SIG-M5 treated with dmso at 0.1 percent for 504 hours (cell line): ENCODE results near the gene PCDHA12.
"Not testable (repeated sequence)": the region's sequence is repeated elsewhere in the genome, so short reads cannot be mapped to it uniquely, and the experiment has no call there.

ENCODE experiments used
- DNase-seq: peaks from one replicate; lab custom pipeline; 2025; ENCODE audit not compliant: unreplicated experiment; lab: John Stamatoyannopoulos, UW

The PCDHA12 gene, protein sequence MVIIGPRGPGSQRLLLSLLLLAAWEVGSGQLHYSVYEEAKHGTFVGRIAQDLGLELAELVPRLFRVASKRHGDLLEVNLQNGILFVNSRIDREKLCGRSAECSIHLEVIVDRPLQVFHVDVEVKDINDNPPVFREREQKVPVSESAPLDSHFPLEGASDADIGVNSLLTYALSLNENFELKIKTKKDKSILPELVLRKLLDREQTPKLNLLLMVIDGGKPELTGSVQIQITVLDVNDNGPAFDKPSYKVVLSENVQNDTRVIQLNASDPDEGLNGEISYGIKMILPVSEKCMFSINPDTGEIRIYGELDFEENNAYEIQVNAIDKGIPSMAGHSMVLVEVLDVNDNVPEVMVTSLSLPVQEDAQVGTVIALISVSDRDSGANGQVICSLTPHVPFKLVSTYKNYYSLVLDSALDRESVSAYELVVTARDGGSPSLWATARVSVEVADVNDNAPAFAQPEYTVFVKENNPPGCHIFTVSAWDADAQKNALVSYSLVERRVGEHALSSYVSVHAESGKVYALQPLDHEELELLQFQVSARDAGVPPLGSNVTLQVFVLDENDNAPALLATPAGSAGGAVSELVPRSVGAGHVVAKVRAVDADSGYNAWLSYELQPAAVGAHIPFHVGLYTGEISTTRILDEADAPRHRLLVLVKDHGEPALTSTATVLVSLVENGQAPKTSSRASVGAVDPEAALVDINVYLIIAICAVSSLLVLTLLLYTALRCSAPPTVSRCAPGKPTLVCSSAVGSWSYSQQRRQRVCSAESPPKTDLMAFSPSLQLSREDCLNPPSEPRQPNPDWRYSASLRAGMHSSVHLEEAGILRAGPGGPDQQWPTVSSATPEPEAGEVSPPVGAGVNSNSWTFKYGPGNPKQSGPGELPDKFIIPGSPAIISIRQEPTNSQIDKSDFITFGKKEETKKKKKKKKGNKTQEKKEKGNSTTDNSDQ

DNA sequence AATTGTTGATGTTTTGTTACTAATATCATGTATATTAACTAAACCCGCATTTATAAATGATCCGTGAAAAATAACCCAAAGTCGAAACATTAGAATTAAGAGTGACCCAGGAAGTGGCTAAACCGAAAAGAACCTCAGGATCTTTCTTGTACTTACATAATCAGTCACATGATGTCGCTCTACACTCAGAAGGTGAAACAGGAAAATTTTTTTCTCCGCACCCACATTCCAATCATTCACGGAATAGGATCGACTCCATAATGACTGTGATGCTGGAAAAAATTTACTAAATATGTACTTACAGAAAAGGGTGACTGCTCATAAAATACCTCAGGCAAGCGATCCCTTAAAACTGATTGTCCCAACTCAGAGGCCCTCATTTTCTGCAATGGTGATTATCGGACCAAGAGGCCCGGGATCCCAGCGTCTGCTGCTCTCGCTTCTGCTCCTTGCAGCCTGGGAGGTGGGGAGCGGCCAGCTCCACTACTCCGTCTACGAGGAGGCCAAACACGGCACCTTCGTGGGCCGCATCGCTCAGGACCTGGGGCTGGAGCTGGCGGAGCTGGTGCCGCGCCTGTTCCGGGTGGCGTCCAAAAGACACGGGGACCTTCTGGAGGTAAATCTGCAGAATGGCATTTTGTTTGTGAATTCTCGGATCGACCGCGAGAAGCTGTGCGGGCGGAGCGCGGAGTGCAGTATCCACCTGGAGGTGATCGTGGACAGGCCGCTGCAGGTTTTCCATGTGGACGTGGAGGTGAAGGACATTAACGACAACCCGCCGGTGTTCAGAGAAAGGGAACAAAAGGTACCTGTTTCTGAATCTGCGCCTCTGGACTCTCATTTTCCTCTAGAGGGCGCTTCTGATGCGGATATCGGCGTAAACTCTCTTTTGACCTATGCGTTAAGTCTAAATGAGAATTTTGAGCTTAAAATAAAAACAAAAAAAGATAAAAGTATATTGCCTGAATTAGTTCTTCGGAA, at the start of gene PCDHA12:
PCDHA12 (plus strand) TSS at position 224 of the 981 bp plus-strand sequence; CDS start at position 389, 165 bp downstream.
- DNase-seq: no peak

DNA sequence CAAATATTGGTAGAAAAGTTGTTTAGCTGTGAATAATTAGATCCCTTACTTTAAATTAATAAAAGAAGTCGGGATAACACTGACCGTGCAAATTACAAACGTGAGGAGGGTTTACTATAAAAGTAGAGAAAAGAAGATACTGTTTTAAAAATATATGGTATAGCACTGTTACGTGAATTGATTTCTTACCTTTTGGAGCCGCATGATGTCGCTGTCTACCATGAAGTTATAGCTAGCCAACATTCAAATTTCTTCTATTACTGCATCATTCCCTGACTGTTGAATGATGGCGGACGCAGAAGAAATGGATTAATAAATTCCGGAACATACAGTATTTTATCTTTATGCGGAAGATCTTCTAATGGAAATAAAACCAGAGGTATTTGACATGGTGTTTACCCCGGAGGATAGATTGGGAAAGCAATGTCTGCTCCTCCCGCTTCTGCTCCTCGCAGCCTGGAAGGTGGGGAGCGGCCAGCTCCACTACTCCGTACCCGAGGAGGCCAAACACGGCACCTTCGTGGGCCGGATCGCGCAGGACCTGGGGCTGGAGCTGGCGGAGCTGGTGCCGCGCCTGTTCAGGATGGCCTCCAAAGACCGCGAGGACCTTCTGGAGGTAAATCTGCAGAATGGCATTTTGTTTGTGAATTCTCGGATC, 47.3 kb upstream of the PCDHA12 start, which contains the start of gene PCDHA6:
PCDHA6 (plus strand) TSS at position 257 of the 658 bp plus-strand sequence; CDS start at position 389, 132 bp downstream.
- no peak for DNase-seq

DNA sequence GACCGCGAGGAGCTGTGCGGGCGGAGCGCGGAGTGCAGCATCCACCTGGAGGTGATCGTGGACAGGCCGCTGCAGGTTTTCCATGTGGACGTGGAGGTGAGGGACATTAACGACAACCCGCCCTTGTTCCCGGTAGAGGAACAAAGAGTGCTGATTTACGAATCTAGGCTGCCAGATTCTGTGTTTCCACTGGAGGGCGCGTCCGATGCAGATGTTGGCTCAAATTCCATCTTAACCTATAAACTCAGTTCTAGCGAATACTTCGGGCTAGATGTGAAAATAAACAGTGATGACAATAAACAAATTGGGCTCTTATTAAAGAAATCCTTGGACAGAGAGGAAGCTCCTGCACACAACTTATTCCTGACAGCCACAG, 46.8 kb upstream of the PCDHA12 start:
- DNase-seq: no peak

DNA sequence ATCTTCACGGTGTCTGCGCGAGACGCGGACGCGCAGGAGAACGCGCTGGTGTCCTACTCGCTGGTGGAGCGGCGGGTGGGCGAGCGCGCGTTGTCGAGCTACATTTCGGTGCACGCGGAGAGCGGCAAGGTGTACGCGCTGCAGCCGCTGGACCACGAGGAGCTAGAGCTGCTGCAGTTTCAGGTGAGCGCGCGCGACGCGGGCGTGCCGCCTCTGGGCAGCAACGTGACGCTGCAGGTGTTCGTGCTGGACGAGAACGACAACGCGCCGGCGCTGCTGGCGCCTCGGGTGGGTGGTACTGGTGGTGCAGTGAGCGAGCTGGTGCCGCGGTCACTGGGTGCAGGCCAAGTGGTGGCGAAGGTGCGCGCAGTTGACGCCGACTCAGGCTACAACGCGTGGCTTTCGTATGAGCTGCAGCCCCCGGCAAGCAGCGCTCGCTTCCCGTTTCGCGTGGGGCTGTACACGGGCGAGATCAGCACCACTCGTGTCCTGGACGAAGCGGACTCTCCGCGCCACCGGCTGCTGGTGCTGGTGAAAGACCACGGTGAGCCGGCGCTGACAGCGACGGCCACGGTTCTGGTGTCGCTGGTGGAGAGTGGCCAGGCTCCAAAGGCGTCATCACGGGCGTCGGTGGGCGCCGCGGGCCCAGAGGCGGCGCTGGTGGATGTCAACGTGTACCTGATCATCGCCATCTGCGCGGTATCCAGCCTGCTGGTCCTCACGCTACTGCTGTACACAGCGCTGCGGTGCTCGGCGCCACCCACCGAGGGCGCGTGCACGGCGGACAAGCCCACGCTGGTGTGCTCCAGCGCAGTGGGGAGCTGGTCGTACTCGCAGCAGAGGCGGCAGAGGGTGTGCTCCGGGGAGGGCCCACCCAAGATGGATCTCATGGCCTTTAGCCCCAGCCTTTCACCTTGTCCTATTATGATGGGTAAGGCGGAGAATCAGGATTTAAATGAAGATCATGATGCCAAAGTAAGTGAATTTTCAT, 45.3 kb upstream of the PCDHA12 start:
- not testable (repeated sequence) for DNase-seq

DNA sequence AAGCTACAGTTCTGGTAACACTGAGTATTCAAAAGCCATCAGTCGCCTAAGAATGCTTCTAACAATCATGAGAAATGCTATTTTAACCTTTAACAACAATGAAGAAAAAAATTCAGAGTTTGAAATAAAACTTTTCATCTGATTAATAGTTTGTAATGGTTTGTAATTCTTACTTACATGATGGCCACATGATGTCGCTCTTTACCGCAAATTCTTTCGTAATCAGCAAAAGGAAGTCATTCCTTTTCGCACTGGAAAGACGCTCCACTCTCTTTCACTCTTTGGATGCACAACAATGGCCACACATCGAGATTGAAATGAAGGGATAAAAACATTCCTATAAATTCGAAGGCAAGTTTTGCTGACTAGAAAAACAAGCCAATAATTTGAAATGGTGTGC, 41.1 kb upstream of the PCDHA12 start, which contains the start of gene PCDHA7:
PCDHA7 (plus strand) TSS at position 277 of the 400 bp plus-strand sequence; CDS start at position 392, 115 bp downstream.
- no peak for DNase-seq

DNA sequence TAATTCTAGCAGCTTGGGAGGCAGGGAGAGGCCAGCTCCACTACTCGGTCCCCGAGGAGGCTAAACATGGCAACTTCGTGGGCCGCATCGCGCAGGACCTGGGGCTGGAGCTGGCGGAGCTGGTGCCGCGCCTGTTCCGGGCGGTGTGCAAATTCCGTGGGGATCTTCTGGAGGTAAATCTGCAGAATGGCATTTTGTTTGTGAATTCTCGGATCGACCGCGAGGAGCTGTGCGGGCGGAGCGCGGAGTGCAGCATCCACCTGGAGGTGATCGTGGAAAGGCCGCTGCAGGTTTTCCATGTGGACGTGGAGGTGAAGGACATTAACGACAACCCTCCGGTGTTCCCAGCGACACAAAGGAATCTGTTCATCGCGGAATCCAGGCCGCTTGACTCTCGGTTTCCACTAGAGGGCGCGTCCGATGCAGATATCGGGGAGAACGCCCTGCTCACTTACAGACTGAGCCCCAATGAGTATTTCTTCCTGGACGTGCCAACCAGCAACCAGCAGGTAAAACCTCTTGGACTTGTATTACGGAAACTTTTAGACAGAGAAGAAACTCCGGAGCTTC, 40.6 kb upstream of the PCDHA12 start:
- DNase-seq: not testable (repeated sequence)

DNA sequence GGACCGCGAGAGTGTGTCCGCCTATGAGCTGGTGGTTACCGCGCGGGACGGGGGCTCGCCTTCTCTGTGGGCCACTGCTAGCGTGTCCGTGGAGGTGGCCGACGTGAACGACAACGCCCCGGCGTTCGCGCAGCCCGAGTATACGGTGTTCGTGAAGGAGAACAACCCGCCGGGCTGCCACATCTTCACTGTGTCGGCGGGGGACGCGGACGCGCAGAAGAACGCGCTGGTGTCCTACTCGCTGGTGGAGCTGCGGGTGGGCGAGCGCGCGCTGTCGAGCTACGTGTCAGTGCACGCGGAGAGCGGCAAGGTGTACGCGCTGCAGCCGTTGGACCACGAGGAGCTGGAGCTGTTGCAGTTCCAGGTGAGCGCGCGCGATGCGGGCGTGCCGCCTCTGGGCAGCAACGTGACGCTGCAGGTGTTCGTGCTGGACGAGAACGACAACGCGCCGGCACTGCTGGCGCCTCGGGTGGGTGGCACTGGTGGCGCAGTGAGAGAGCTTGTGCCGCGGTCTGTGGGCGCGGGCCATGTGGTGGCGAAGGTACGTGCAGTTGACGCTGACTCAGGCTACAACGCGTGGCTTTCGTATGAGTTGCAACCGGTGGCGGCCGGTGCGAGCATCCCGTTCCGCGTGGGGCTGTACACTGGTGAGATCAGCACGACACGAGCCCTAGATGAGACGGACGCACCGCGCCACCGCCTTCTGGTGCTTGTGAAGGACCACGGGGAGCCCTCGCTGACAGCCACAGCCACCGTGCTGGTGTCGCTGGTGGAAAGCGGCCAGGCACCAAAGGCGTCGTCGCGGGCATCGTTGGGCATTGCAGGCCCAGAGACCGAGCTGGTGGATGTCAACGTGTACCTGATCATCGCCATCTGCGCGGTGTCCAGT, 39.2 kb upstream of the PCDHA12 start:
- no peak for DNase-seq

DNA sequence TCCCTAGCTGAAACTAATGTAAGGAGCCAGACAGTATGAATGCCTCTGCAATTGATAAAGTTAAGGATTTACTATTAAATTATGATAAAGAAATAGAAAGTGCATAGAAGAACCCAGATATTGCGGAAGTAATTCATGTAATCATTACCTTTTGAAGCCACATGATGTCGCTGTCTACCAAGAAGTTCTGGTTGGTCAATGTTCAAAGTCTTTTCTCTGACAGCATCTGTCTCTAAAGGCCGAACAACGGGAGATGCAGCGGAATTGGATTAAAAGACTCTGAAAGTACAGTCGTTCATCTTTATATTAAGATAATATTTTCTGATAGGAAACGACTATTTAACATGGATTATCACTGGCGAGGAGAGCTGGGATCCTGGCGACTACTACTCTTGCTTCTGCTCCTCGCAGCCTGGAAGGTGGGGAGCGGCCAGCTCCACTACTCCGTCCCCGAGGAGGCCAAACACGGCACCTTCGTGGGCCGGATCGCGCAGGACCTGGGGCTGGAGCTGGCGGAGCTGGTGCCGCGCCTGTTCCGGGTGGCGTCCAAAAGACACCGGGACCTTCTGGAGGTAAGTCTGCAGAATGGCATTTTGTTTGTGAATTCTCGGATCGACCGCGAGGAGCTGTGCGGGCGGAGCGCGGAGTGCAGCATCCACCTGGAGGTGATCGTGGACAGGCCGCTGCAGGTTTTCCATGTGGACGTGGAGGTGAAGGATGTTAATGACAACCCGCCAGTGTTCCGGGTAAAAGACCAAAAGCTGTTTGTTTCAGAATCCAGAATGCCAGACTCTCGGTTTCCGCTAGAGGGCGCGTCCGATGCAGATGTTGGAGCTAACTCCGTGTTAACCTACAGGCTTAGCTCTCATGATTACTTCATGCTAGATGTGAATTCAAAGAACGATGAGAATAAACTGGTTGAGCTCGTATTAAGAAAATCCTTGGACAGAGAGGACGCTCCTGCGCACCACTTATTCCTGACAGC, 33.8 kb upstream of the PCDHA12 start, which contains the start of gene PCDHA8:
PCDHA8 (plus strand) TSS at position 210 of the 985 bp plus-strand sequence; CDS start at position 345, 135 bp downstream.
- DNase-seq: peak; percentile 44

DNA sequence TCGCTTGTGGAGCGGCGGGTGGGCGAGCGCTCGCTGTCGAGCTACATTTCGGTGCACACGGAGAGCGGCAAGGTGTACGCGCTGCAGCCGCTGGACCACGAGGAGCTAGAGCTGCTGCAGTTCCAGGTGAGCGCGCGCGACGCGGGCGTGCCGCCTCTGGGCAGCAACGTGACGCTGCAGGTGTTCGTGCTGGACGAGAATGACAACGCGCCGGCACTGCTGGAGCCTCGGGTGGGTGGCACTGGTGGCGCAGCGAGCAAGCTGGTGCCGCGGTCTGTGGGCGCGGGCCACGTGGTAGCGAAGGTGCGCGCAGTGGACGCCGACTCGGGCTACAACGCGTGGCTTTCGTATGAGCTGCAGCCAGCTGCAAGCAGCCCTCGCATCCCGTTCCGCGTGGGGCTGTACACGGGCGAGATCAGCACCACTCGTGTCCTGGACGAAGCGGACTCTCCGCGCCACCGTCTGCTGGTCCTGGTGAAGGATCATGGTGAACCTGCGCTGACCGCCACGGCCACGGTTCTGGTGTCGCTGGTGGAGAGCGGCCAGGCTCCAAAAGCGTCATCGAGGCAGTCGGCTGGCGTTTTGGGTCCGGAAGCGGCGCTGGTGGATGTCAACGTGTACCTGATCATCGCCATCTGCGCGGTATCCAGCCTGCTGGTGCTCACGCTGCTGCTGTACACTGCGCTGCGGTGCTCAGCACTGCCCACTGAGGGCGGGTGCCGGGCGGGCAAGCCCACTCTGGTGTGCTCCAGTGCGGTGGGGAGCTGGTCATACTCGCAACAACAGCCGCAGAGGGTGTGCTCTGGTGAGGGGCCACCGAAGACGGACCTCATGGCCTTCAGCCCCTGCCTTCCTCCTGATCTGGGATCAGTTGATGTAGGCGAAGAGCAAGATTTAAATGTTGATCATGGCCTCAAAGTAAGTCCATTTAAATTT, 32.0 kb upstream of the PCDHA12 start:
- DNase-seq: no peak

DNA sequence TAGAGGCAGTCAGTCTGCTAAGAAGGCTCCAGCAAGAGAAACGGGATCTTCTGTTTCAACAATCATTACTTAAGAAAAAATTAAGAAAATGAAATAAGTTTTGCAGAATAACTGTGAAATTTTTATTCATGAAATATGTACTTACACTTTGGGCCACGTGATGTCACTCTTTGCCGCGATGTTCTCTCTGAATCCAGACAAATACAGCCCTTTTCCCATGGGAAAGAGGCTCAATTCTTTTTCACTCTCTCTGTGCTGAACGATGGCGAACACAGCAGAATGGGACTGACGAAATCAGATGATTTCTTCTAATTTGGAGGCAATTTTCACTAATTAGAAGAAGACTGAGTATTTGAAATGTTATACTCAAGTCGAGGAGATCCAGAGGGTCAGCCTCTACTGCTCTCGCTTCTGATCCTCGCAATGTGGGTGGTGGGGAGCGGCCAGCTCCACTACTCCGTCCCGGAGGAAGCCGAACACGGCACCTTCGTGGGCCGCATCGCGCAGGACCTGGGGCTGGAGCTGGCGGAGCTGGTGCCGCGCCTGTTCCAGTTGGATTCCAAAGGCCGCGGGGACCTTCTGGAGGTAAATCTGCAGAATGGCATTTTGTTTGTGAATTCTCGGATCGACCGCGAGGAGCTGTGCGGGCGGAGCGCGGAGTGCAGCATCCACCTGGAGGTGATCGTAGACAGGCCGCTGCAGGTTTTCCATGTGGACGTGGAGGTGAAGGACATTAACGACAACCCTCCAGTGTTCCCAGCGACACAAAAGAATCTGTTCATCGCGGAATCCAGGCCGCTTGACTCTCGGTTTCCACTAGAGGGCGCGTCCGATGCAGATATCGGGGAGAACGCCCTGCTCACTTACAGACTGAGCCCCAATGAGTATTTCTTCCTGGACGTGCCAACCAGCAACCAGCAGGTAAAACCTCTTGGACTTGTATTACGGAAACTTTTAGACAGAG, 26.7 kb upstream of the PCDHA12 start, which contains the start of gene PCDHA9:
PCDHA9 (plus strand) TSS at position 244 of the 964 bp plus-strand sequence; CDS start at position 358, 114 bp downstream.
- DNase-seq: not testable (repeated sequence)

DNA sequence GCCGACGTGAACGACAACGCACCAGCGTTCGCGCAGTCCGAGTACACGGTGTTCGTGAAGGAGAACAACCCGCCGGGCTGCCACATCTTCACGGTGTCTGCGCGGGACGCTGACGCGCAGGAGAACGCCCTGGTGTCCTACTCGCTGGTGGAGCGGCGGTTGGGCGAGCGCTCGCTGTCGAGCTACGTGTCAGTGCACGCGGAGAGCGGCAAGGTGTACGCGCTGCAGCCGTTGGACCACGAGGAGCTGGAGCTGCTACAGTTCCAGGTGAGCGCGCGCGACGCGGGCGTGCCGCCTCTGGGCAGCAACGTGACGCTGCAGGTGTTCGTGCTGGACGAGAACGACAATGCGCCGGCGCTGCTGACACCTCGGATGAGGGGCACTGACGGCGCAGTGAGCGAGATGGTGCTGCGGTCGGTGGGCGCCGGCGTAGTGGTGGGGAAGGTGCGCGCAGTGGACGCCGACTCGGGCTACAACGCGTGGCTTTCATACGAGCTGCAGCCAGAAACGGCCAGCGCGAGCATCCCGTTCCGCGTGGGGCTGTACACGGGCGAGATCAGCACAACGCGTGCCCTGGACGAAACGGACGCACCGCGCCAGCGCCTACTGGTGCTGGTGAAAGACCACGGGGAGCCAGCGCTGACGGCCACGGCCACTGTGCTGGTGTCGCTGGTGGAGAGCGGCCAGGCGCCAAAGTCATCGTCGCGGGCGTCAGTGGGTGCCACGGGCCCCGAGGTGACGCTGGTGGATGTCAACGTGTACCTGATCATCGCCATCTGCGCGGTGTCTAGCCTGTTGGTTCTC, 25.1 kb upstream of the PCDHA12 start:
- not testable (repeated sequence) for DNase-seq

DNA sequence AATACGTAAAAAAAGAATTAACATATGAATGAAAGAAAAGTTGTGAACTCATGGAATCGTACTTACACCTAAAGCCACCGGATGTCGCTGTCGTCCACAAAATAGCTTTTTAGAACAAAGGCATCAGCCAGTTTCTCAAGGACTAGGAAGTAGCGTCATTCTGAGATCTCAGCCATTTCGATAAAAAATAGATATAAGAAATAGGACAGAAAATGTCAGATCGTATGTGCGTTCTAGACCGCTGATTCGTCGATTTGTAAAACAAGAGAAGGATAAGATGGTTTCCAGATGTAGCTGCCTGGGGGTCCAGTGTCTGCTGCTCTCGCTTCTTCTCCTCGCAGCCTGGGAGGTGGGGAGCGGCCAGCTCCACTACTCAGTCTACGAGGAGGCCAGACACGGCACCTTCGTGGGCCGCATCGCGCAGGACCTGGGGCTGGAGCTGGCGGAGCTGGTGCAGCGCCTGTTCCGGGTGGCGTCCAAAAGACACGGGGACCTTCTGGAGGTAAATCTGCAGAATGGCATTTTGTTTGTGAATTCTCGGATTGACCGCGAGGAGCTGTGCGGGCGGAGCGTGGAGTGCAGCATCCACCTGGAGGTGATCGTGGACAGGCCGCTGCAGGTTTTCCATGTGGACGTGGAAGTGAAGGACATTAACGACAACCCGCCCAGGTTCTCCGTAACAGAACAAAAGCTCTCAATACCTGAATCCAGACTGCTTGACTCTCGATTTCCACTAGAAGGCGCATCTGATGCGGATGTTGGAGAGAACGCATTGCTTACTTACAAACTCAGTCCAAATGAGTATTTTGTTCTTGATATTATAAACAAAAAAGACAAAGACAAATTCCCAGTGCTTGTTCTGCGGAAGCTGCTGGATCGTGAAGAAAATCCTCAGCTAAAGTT, 19.1 kb upstream of the PCDHA12 start, which contains the start of gene PCDHA10:
PCDHA10 (plus strand) TSS at position 126 of the 903 bp plus-strand sequence; CDS start at position 278, 152 bp downstream.
- DNase-seq: no peak
